B cell (primary cell): ENCODE measurements around the gene NCAM1. TPM values are rescaled to one million over a fixed set of nuclear protein-coding genes. Genes with fewer than 3 reads are reported as not detected.

Source experiments
- ATAC-seq: fragments of 200-7000 bp; cut with Tn5 transposase; one replicate; pipeline ENCODE4 v1.10.0; 2021; ENCODE audit warnings: low read depth, mild to moderate bottlenecking, moderate number of reproducible peaks, moderate library complexity
- CTCF ChIA-PET: fragments of 350-600 bp; sonication (Branson Sonifier 250); formaldehyde crosslinking; loops from one replicate; lab custom pipeline; 2021; ENCODE audit warnings: antibody characterized with exemption, inconsistent platforms; lab: Charles Lee
- POLR2A ChIA-PET: fragments of 350-600 bp; sonication (Branson Sonifier 250); formaldehyde crosslinking; loops from one replicate; lab custom pipeline; 2021; ENCODE audit warnings: antibody characterized with exemption; lab: Charles Lee
- DNase-seq: peaks from one replicate; pipeline ENCODE4 v3.0.0; 2013
- H2AFZ ChIP-seq: 2 replicates; pipeline ENCODE4 v1.6.1; 2012; ENCODE audit warnings: mild to moderate bottlenecking, low read depth, low read length; ENCODE audit not compliant: insufficient read depth, poor library complexity, severe bottlenecking
- H3K27ac ChIP-seq, 2 donors: 1 replicate in 1 of 2; 2 replicates in 1 of 2; pipeline ENCODE4 v1.5.1; 2012 to 2013; ENCODE audit warnings: low read length in 2 of 2, mild to moderate bottlenecking in 2 of 2, moderate library complexity in 1 of 2
- H3K27me3 ChIP-seq, 4 experiments: fragments of 200-600 bp in 1 of 4; sonication (generic) in 1 of 4; replicated peaks in 1 of 4; 1 replicate in 2 of 4; 2 replicates in 2 of 4; pipeline versions ENCODE4 v1.6.1 to v1.7.0; 2013 to 2016; ENCODE audit warnings: low read length in 3 of 4, mild to moderate bottlenecking in 2 of 4, mixed read lengths in 1 of 4, moderate library complexity in 1 of 4; ENCODE audit not compliant: insufficient read depth in 4 of 4, control insufficient read depth in 3 of 4; ENCODE audit errors: control extremely low read depth in 1 of 4
- H3K36me3 ChIP-seq, 2 experiments: replicated peaks in 1 of 2; 1 replicate in 1 of 2; 2 replicates in 1 of 2; pipeline versions ENCODE4 v1.6.1 to v1.7.1; 2013; ENCODE audit warnings: low read length in 1 of 2; ENCODE audit not compliant: insufficient read depth in 2 of 2, control insufficient read depth in 1 of 2; ENCODE audit errors: control extremely low read depth in 1 of 2, extremely low read depth in 1 of 2
- H3K4me1 ChIP-seq, 2 donors: fragments of 200-600 bp in 1 of 2; sonication (generic) in 1 of 2; 1 replicate in 1 of 2; 2 replicates in 1 of 2; pipeline versions ENCODE4 v1.5.1 to v1.6.1; 2013 to 2017; ENCODE audit warnings: low read length in 2 of 2; ENCODE audit not compliant: control insufficient read depth in 2 of 2, insufficient read depth in 2 of 2
- H3K4me2 ChIP-seq: replicated peaks from 2 replicates; pipeline ENCODE3; 2012; ENCODE audit warnings: mild to moderate bottlenecking, low read depth, low read length; ENCODE audit not compliant: poor library complexity, severe bottlenecking
- H3K4me3 ChIP-seq, 5 experiments: fragments of 200-600 bp in 1 of 5; sonication (generic) in 1 of 5; 1 replicate in 3 of 5; 2 replicates in 2 of 5; pipeline versions ENCODE4 v1.5.1 to v1.7.0; 2011 to 2016; ENCODE audit warnings: low read length in 4 of 5, mild to moderate bottlenecking in 4 of 5, low read depth in 2 of 5, control low read depth in 1 of 5, moderate library complexity in 1 of 5; ENCODE audit not compliant: insufficient read depth in 1 of 5; ENCODE audit errors: control extremely low read depth in 1 of 5, extremely low read depth in 1 of 5
- H3K79me2 ChIP-seq: fragments of 200-600 bp; sonication (generic); one replicate; pipeline ENCODE4 v1.6.0; 2016; ENCODE audit warnings: low read length; ENCODE audit not compliant: control insufficient read depth, insufficient read depth
- H3K9ac ChIP-seq: fragments of 200-600 bp; sonication (generic); 2 replicates; pipeline ENCODE4 v1.6.1; 2017; ENCODE audit warnings: mild to moderate bottlenecking, low read length, moderate library complexity
- H3K9me3 ChIP-seq, 3 donors: one replicate each; pipeline versions ENCODE4 v1.6.1 to v1.7.1; 2013; ENCODE audit warnings: low read length in 2 of 3; ENCODE audit not compliant: control insufficient read depth in 2 of 3, insufficient read depth in 1 of 3; ENCODE audit errors: control extremely low read depth in 1 of 3
- H4K20me1 ChIP-seq: 2 replicates; pipeline ENCODE4 v1.6.0; 2012; ENCODE audit warnings: mild to moderate bottlenecking, low read length; ENCODE audit not compliant: insufficient read depth, control insufficient read depth, poor library complexity, severe bottlenecking
- H3K27ac Mint-ChIP-seq: one replicate; pipeline ENCODE4 v1.8.0; 2021; ENCODE audit warnings: mixed read lengths
- H3K27me3 Mint-ChIP-seq: one replicate; pipeline ENCODE4 v1.8.0; 2021; ENCODE audit warnings: mixed read lengths
- H3K4me1 Mint-ChIP-seq: one replicate; pipeline ENCODE4 v1.8.0; 2021; ENCODE audit warnings: mixed read lengths
- H3K4me3 Mint-ChIP-seq: one replicate; pipeline ENCODE4 v1.8.0; 2021; ENCODE audit warnings: mixed read lengths
- H3K9me3 Mint-ChIP-seq: one replicate; pipeline ENCODE4 v1.8.0; 2022; ENCODE audit warnings: mixed read lengths; ENCODE audit not compliant: insufficient read depth
- CTCF ChIP-seq: fragments of 200-600 bp; IDR thresholded peaks from one replicate; pipeline ENCODE4 v1.8.0; 2022; ENCODE audit warnings: antibody characterized with exemption, mild to moderate bottlenecking
- EZH2 ChIP-seq: IDR thresholded peaks from 2 replicates; pipeline ENCODE4 v1.6.1; 2012; ENCODE audit warnings: borderline replicate concordance, low read depth, mild to moderate bottlenecking, moderate library complexity, low read length; ENCODE audit not compliant: insufficient read depth, poor library complexity, severe bottlenecking
- WGBS: methylation state at CpG from one replicate; pipeline ENCODE4 v1.1.5; 2013; ENCODE audit warnings: missing lambda C conversion rate; ENCODE audit not compliant: insufficient coverage; 5-methylcytosine and 5-hydroxymethylcytosine counted together
- intact Hi-C: fragments of 100-400 bp; cut with micrococcal nuclease; formaldehyde crosslinking; loops from one replicate; pipeline ENCODE4 v1.10.0; 2022
- polyA plus RNA-seq: library from polyadenylated mRNA; depleted of rRNA; stranded (reverse); fragments of >200 nt; gene quantifications from 2 replicates; pipeline ENCODE4 v1.2.3, GENCODE V29; 2012
- total RNA-seq, 2 donors: library from RNA; stranded (reverse); fragments of 120-200 nt in 1 of 2; gene quantifications; 1 replicate in 1 of 2; 2 replicates in 1 of 2; pipeline versions ENCODE4 v1.2.3 to v1.2.4, GENCODE V29; 2013 to 2022

The NCAM1 gene
- total and polyA plus RNA-seq, 2 donors (not counting 1 experiment from before 2014, with no cell fraction given) = 0.37 TPM; not detected in 1

GRCh38 chr11:113251281-113251680 lies 290.1 kb downstream of the NCAM1 start:
- intact Hi-C loops = no loop called here
- H3K4me3 Mint-ChIP-seq = no peak overlapping the region
- peaks cover 27% of the 10 kb centered on the region for H3K27me3 Mint-ChIP-seq
- no peaks in the 10 kb centered on the region for H3K9me3 Mint-ChIP-seq
- Histone ChIP-seq H2AFZ (no peak overlapping the region), H3K9ac (no peak overlapping the region), H4K20me1 (no peaks in the 10 kb centered on the region), H3K79me2 (no peaks in the 10 kb centered on the region), H3K4me1 (no peaks in the 10 kb centered on the region), H3K4me3 (no peak overlapping the region), H3K36me3 (no peaks in the 10 kb centered on the region), H3K27me3 (peaks cover 0 to 9% (median 2%) of the 10 kb centered on the region in 4 experiments), H3K9me3 (no peaks in the 10 kb centered on the region), H3K4me2 (no peak overlapping the region), H3K27ac (no peak overlapping the region)
- ATAC-seq (no peak), DNase-seq (no peak)
- ChIA-PET CTCF (no interaction called here), POLR2A (no interaction called here)
- no peak overlapping the region for H3K27ac Mint-ChIP-seq
- TF ChIP-seq CTCF (no peak), EZH2 (no peak)
- no peaks in the 10 kb centered on the region for H3K4me1 Mint-ChIP-seq
- WGBS = no CpG with 5 or more reads among the region's 4 CpGs

GRCh38 chr11:113253406-113253805 lies 292.2 kb downstream of the NCAM1 start:
- Histone ChIP-seq H3K79me2 (no peaks in the 10 kb centered on the region), H3K4me3 (no peak overlapping the region), H3K27ac (no peak overlapping the region), H3K4me1 (no peaks in the 10 kb centered on the region), H3K9me3 (no peaks in the 10 kb centered on the region), H4K20me1 (no peaks in the 10 kb centered on the region), H3K9ac (no peak overlapping the region), H3K36me3 (no peaks in the 10 kb centered on the region), H3K27me3 (peaks cover 0 to 9% (median 2%) of the 10 kb centered on the region in 4 experiments), H3K4me2 (no peak overlapping the region), H2AFZ (no peak overlapping the region)
- H3K27me3 Mint-ChIP-seq = peaks cover 12% of the 10 kb centered on the region
- no peaks in the 10 kb centered on the region for H3K4me1 Mint-ChIP-seq
- CTCF ChIA-PET = no interaction called here
- ATAC-seq = no peak
- intact Hi-C loops = no loop called here
- no peak for DNase-seq
- no peaks in the 10 kb centered on the region for H3K9me3 Mint-ChIP-seq
- POLR2A ChIA-PET = no interaction called here
- TF ChIP-seq EZH2 (no peak), CTCF (no peak)
- H3K27ac Mint-ChIP-seq = no peak overlapping the region
- H3K4me3 Mint-ChIP-seq = no peak overlapping the region
- WGBS = 75% methylated on average over 2 of the region's 5 CpGs
